Measurements from ENCODE around the gene PPP2R5C. TPM values are rescaled to one million over a fixed set of nuclear protein-coding genes. Genes with fewer than 3 reads are reported as not detected.

PPP2R5C gene
- total and polyA plus RNA-seq, 2 donors (not counting 3 experiments of a cell fraction or from before 2014, with no cell fraction given): 42.6 to 83.6 TPM

- Histone ChIP-seq H3K4me2 (ENCODE audit: insufficient read depth, low read length) (no peak overlapping the region), H2AFZ (ENCODE audit: low read depth, low read length) (no peak overlapping the region), H4K20me1 (replicated peaks; ENCODE audit: control insufficient read depth, extremely low read depth, insufficient read depth, low read length) (no peaks in the 10 kb centered on the region), H3K27me3 (ENCODE audit: control insufficient read depth in 2 of 2, insufficient read depth in 2 of 2, low read length in 2 of 2) (no peaks in the 10 kb centered on the region), H3K79me2 (ENCODE audit: control insufficient read depth, insufficient read depth, low read length) (no peaks in the 10 kb centered on the region), H3K4me1 (ENCODE audit: control insufficient read depth, extremely low read depth, insufficient read depth, low read length) (no peaks in the 10 kb centered on the region), H3K36me3 (ENCODE audit: control insufficient read depth in 2 of 2, extremely low read depth in 1 of 2, insufficient read depth in 2 of 2, low read length in 2 of 2) (peaks cover 0 to 4% of the 10 kb centered on the region in 2 experiments), H3K9me1 (replicated peaks; ENCODE audit: control insufficient read depth, extremely low read depth, insufficient read depth, low read length) (no peaks in the 10 kb centered on the region), H3K4me3 (replicated peaks in 1 of 3; ENCODE audit: insufficient read depth in 1 of 3, low read depth in 1 of 3, low read length in 3 of 3) (no peak overlapping the region), H3K27ac (ENCODE audit: insufficient read depth, low read depth, low read length) (no peak overlapping the region), H3K9me3 (replicated peaks; ENCODE audit: control insufficient read depth, insufficient read depth, low read length) (no peaks in the 10 kb centered on the region), H3K9ac (replicated peaks; ENCODE audit: extremely low read depth, insufficient read depth, low read length) (no peak overlapping the region)
- DNase-seq (ENCODE audit: low read depth, low spot score): no peak
- TF ChIP-seq GATA2 (IDR thresholded peaks at IDR 0.05; ENCODE audit: insufficient read depth, insufficient read length, low read depth, low read length): no peak
- TF ChIP-seq MAX (IDR thresholded peaks at IDR 0.05; ENCODE audit: insufficient read depth, insufficient read length): no peak
- no peak for TF ChIP-seq MYC (IDR thresholded peaks at IDR 0.05; ENCODE audit: low read depth, low read length)
- no peak for TF ChIP-seq FOS (IDR thresholded peaks at IDR 0.05; ENCODE audit: borderline replicate concordance, insufficient read depth, low read length)
- TF ChIP-seq JUN (IDR thresholded peaks at IDR 0.05; ENCODE audit: borderline replicate concordance, insufficient read depth, insufficient read length, low read depth): no peak
- TF ChIP-seq POLR2AphosphoS5 (IDR thresholded peaks at IDR 0.05; ENCODE audit: insufficient read depth, low read depth, low read length): no peak
- TF ChIP-seq EZH2 (IDR thresholded peaks at IDR 0.05; ENCODE audit: borderline replicate concordance, low read depth, low read length, severe bottlenecking): no peak
- no peak for TF ChIP-seq CTCF (IDR thresholded peaks at IDR 0.05; ENCODE audit: extremely low read depth in 1 of 2, insufficient read depth in 1 of 2, low read depth in 1 of 2, low read length in 2 of 2)
- no peak for TF ChIP-seq POLR2A (IDR thresholded peaks at IDR 0.05; ENCODE audit: low read depth, low read length)
- intact Hi-C loops (cut with micrococcal nuclease) (no loop called here), dilution Hi-C loops (cut with MboI; ENCODE audit: extremely low pct_ligation_motif_present, low sequenced_read_pairs) (no loop called here)
- POLR2A ChIA-PET: no interaction called here
- no peak for FAIRE-seq
- BruUV-seq (replicated peaks): no TSS peak
- CTCF ChIA-PET: interaction anchor here (1.4 kb wide), 1 partner anchor 158 kb away, joined by 6 read pairs; no protein-coding TSS in a partner anchor
These were observed 166.9 kb downstream of the PPP2R5C start for GRCh38 chr14:101928415-101928841.
